Activated CD4-positive, CD25-positive, alpha-beta regulatory T cell treated with anti-CD3 and anti-CD28 coated beads, Interleukin-2, amount 50 U/mL, for 72 hours (primary cell): ENCODE data around the gene TMEM91.
"Not testable (repeated sequence)": the region's sequence is repeated elsewhere in the genome, so short reads cannot be mapped to it uniquely, and the experiment has no call there.

Experiments
- DNase-seq: peaks from one replicate; pipeline ENCODE4 v3.0.0; 2021

Gene TMEM91

DNA sequence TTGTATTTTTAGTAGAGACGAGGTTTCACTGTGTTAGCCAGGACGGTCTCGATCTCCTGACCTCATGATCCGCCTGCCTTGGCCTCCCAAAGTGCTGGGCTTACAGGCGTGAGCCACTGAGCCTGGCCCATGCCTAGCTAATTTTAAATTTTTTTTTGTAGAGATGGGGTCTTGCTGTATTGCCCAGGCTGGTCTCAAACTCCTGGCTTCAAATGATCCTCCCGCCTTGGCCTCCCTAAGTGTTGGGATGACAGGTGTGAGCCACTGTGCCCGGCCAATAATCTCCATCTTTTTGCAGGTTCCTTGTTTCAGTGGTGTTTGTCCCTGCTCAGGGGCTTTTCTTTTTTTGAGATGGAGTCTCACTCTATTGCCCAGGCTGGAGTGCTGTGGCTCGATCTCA is 5.2 kb downstream of the TMEM91 start:
- DNase-seq, result not testable (repeated sequence)

DNA sequence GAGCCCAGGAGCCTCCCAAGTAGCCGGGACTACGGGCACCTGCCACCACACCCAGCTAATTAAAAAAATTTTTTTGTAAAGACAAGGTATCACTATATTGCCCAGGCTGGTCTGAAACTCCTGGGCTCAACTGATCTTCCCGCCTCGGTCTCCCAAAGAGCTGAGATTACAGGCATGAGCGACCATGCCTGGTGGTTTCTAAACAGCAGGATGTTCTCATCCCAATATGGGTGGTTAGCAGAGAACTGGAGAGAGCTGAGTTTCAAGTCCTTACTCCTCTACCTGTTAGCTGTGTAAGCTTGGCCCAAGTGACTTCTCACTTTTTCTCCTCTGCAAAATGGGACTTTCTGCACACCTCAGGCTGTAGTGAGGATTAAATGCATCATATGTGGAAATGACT is 8.0 kb downstream of the TMEM91 start:
- DNase-seq, result no peak

DNA sequence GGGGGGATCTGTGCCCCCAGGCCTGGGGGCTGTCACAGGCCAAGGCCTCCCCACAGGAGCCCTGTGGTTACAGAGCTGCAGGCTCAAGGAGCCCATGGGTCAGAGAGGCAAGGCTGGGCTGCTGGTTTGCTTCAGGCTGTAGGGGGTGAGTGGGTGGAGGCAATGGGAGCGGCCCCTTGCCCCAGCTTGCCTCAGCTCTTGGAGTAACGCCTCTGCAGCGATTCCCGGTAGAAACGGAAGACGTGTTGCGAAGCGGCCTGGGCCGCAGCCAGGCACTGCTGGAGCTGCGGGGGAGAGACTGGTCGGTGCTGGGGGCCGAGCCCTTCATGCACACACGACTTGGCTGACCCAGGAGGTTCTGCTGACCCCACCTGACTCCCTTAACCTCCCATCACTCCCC is 10.1 kb downstream of the TMEM91 start:
- no peak for DNase-seq

- DNase-seq, result no peak
These were observed 15.3 kb downstream of the TMEM91 start for GRCh38 chr19:41391618-41392017.

DNA sequence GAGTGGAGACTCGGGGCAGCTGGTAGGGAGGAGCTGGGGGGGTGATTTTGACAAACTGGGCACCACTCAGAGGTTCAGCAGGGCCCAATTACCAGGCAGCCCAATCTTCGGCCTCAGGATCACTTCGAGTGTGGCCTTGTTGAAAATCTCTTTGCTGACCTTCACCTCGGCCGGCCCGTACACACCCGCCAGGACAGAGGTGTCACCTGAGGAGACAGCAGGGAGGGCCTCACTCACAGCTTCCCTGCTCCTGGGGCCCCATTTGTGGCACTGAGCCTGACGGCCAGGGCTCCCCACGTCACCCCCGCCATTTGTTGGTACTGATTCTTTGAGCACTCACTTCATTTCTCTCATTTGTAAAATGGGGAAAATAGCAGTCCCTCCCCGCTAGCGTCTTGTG is 16.4 kb downstream of the TMEM91 start:
- no peak for DNase-seq

- no peak for DNase-seq
These were observed 19.0 kb downstream of the TMEM91 start for GRCh38 chr19:41395355-41395754.

DNA sequence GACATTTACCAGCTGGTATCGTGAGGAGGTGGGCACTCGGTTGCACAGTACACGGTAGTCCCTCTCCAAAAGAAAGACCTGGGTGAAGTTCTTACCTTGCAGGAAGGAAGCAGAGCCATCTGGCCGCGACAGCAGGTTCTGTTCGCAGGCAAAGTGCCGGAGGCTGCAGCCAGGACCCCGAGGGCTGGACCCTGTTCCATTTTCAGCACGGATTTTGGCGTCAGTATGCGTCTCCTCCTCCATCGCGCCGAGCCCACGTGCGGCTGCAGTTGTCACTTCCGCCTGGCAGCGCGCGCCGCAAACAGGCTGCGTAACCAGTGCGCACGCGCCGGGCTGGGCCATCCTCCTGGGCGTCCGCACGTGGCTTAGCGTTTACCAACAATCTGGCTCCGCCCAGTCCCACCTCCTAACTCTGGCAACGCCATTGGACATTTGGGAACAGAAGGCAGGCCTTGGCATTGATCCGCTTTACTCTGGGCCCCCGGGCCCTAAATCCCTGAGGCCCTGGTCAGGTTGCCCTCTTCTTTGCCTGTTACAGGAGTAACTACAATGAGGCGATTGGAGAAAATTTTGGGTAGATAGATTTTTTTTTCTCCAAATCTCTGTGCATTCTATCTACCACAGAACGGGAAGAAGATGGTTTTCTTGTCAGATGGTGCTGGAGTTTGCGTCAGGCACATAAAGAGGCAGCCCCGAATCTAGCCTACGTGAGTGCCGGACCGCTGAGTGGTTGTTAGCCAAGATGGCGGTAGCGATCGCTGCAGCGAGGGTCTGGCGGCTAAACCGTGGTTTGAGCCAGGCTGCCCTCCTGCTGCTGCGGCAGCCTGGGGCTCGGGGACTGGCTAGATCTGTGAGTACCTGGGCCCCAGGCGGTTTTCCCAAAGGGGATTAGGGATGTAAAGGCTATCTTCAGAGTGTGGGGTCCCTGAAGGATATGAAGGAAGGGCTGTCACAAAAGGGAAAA is 21.0 kb downstream of the TMEM91 start, which contains the start of the genes BCKDHA and EXOSC5:
TSS of gene BCKDHA (plus strand) at position 733 of the 964 bp plus-strand sequence. CDS start at position 743, 10 bp downstream.
TSS of gene EXOSC5 (minus strand) at position 274 of the 964 bp plus-strand sequence. CDS start at position 243, 31 bp downstream.
- DNase-seq, result peak; percentile 98

GRCh38 chr19:41398050-41398418 is 21.7 kb downstream of the TMEM91 start:
- DNase-seq, result no peak

- DNase-seq, result no peak
These were observed 22.3 kb downstream of the TMEM91 start for GRCh38 chr19:41398598-41398997.

GRCh38 chr19:41399091-41399490 is 22.8 kb downstream of the TMEM91 start:
- DNase-seq, result no peak

DNA sequence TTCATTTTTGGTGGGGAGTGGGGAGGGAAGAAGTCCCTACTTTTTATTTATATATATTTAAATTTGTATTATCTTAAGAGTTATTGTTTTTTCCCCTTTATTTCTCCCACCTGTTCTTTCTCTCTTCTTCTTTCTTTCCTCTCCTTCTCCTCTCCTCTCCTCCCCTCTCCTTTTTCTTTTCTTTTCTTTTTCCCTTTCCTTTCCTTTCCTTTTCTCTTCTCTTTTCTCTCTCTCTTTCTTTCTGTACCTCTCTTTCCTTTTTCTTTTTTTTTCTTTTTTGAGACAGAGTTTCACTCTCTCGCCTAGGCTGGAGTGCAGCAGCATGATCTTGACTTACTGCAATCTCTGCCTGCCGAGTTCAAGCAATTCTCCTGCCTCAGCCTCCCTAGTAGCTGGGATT is 23.2 kb downstream of the TMEM91 start:
- DNase-seq, result no peak

GRCh38 chr19:41401483-41401882 is 25.1 kb downstream of the TMEM91 start:
- DNase-seq, result no peak

DNA sequence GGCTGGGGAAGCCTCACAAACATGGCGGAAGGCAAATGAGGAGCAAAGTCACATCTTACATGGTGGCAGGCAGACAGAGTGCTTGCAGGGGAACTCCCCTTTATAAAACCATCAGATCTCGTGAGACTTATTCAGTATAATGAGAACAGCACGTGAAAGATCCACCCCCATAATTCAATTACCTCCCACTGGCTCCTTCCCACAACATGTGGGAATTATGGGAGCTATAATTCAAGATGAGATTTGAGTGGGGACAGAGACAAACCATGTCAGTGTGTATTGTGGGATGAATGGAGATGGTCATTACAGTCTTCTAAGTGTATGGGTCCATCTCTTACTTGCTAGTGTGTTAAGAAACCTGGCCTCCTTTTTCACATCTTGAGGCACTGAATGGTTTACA is 25.7 kb downstream of the TMEM91 start:
- no peak for DNase-seq

GRCh38 chr19:41403181-41403970 is 27.0 kb downstream of the TMEM91 start:
- DNase-seq, result no peak

DNA sequence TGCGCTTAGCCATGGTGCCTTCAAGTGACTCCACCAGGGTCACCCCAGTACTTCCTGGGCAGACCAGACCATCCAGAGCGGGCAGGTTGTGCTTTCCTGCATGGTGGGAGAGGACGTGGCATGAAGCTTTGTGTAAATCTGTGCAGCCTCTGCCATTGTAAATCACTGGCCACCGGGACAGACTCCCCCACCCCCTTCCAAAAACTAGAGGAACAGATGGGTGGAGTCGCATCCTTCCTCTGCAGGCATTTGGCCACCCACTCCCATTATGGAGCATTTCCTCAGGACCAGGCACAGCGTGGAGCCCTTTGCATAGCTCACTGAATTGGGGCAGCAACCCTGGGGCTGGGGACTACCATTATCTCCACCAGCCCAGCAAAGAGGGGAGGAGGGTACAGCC is 29.4 kb downstream of the TMEM91 start:
- DNase-seq, result no peak

- DNase-seq, result no peak
These were observed 30.9 kb downstream of the TMEM91 start for GRCh38 chr19:41407271-41407670.

DNA sequence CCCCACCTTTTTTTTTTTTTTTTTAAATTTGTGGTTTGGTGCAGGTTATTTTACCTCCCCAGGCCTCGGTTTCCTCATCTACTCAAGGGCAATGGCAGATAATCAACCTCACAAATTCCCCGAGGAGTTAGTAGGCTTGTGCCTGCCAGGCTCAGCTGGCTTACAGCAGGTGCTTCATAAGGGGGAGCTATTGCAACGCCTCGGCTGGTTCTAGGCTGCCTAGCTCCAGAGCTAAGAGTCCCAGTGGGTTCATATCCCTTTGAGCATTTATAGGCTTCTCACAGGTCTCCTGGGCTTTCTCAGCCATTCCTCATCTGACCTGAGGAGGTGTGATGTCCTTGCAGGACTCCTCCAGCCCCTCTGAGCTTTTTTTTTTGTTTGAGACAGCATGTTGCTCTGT is 31.9 kb downstream of the TMEM91 start:
- no peak for DNase-seq

GRCh38 chr19:41408846-41409245 is 32.5 kb downstream of the TMEM91 start:
- not testable (repeated sequence) for DNase-seq

DNA sequence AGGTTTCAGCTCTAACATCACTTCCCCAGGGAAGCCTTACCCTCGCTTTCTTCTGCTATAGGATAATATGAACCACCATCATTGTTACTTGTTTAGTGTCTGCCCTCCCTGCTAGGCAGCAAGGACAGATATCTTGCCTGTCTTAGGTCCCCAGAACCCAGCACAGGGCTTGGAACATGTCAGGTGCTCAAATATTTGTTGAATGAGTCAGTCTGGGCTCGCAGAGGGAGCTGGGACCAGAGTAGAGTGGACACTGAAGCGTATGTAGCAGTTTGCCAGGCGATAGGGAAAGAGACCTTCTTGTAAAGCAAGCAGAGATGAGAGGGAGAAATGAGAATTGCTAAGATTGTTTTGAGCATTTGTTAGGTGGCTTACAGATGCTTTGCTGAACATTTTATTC is 33.0 kb downstream of the TMEM91 start:
- DNase-seq, result no peak

GRCh38 chr19:41410336-41411054 is 34.2 kb downstream of the TMEM91 start:
- DNase-seq, result no peak

GRCh38 chr19:41411100-41411967 is 35.0 kb downstream of the TMEM91 start:
- no peak for DNase-seq

DNA sequence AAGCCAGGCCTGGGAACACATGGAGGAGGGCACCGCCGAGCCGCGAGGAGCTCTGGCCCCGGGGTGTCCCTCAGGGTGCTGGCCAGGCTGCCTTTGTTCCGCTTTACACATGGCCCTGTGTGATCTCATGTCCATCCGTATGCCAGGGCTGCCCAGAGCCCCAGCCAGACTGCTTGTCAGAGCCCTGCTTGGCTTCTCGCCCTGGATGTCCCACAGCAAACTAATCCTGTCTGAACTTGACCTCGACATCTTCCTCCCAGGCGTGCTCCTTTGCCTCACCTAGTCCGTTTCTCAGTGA is 35.6 kb downstream of the TMEM91 start:
- no peak for DNase-seq
